Stimulated activated naive CD8-positive, alpha-beta T cell treated with anti-CD3 and anti-CD28 coated beads, Interleukin-15, Interleukin-2, amounts not matched to agents 100 ng/mL and 50 ng/mL, for 24 hours (primary cell): ENCODE measurements around the gene ARCN1.
"Not testable (repeated sequence)": the region's sequence is repeated elsewhere in the genome, so short reads cannot be mapped to it uniquely, and the experiment has no call there.

Experiments used
- H3K27ac Mint-ChIP-seq: one replicate; pipeline ENCODE4 v1.8.0; 2021; ENCODE audit warnings: mild to moderate bottlenecking, mixed read lengths
- H3K27me3 Mint-ChIP-seq: one replicate; pipeline ENCODE4 v1.8.0; 2021; ENCODE audit warnings: mixed read lengths
- H3K36me3 Mint-ChIP-seq: one replicate; pipeline ENCODE4 v1.8.0; 2021; ENCODE audit warnings: low read depth, mixed read lengths
- H3K4me1 Mint-ChIP-seq: one replicate; pipeline ENCODE4 v1.8.0; 2021; ENCODE audit warnings: low read depth, mixed read lengths
- H3K4me3 Mint-ChIP-seq: one replicate; pipeline ENCODE4 v1.8.0; 2021; ENCODE audit warnings: mild to moderate bottlenecking, mixed read lengths
- H3K9me3 Mint-ChIP-seq: one replicate; pipeline ENCODE4 v1.8.0; 2021; ENCODE audit warnings: mixed read lengths

Gene ARCN1

GRCh38 chr11:118533769-118534729 is 38.2 kb upstream of the ARCN1 start:
- no peaks in the 10 kb centered on the region for H3K9me3 Mint-ChIP-seq
- H3K27ac Mint-ChIP-seq, result no peak overlapping the region
- no peaks in the 10 kb centered on the region for H3K27me3 Mint-ChIP-seq
- H3K4me1 Mint-ChIP-seq, result peaks cover 22% of the 10 kb centered on the region
- H3K36me3 Mint-ChIP-seq, result no peaks in the 10 kb centered on the region
- no peak overlapping the region for H3K4me3 Mint-ChIP-seq

- H3K36me3 Mint-ChIP-seq, result no peaks in the 10 kb centered on the region
- no peaks in the 10 kb centered on the region for H3K9me3 Mint-ChIP-seq
- H3K4me1 Mint-ChIP-seq, result peaks cover 9% of the 10 kb centered on the region
- H3K27me3 Mint-ChIP-seq, result no peaks in the 10 kb centered on the region
- H3K4me3 Mint-ChIP-seq, result no peak overlapping the region
- H3K27ac Mint-ChIP-seq, result no peak overlapping the region
These were observed 36.9 kb upstream of the ARCN1 start for GRCh38 chr11:118535261-118535660.

DNA sequence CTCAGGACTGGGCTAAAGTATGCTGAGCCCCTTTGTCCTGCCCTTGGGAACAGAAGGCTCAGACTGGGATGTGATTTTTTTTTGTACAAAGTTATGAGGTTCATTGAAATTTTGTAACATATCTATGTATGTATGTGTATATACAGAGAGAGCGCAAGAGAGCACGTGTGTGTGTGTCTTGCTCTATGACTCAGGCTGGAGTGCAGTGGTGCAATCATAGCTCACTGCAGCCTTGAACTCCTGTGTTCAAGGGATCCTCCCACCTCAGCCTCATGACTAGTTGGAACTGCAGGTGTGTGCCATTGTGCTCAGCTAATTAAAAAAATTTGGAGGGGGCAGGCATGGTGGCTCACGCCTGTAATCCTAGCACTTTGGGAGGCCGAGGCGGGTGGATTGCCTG is 35.5 kb upstream of the ARCN1 start:
- H3K4me3 Mint-ChIP-seq, result no peak overlapping the region
- no peaks in the 10 kb centered on the region for H3K27me3 Mint-ChIP-seq
- H3K4me1 Mint-ChIP-seq, result peaks cover 3% of the 10 kb centered on the region
- H3K9me3 Mint-ChIP-seq, result no peaks in the 10 kb centered on the region
- no peak overlapping the region for H3K27ac Mint-ChIP-seq
- H3K36me3 Mint-ChIP-seq, result peaks cover 4% of the 10 kb centered on the region

- no peak overlapping the region for H3K4me3 Mint-ChIP-seq
- H3K27me3 Mint-ChIP-seq, result no peaks in the 10 kb centered on the region
- H3K4me1 Mint-ChIP-seq, result no peaks in the 10 kb centered on the region
- no peak overlapping the region for H3K27ac Mint-ChIP-seq
- H3K9me3 Mint-ChIP-seq, result no peaks in the 10 kb centered on the region
- peaks cover 4% of the 10 kb centered on the region for H3K36me3 Mint-ChIP-seq
These were observed 34.7 kb upstream of the ARCN1 start for GRCh38 chr11:118537409-118537980.

DNA sequence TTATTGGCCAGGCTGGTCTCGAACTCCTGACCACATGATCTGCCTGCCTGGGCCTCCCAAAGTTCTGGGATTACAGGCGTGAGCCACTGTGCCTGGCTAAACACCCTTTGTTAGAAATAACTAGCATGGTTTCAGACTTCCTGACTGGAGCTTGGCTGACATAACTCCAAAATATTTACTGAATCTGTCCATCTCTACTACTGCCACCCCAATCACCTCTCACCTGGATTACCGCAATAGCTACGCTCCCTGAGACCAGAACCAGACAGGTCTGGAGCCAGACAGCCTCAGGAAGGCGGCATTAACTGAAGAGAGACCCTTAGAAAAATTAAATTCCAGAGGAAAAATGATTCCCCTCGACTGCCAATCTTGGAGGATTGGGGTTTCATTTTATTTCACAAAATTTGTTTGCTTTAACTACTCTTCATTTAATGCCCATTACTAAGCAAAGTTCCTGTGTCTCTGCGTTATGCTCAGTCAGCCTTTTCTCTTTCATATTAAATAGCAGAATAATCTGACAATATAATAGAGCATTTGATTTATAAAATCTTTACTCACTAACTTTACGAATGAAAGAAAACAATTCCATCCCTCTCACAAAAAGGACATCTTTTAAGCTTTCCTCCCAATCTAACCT is 28.1 kb upstream of the ARCN1 start:
- Mint-ChIP-seq H3K4me3 (no peak overlapping the region), H3K27me3 (no peaks in the 10 kb centered on the region), H3K9me3 (no peaks in the 10 kb centered on the region), H3K36me3 (peaks cover 4% of the 10 kb centered on the region), H3K27ac (no peak overlapping the region), H3K4me1 (no peaks in the 10 kb centered on the region)

GRCh38 chr11:118544647-118545010 is 27.6 kb upstream of the ARCN1 start:
- Mint-ChIP-seq H3K4me1 (no peaks in the 10 kb centered on the region), H3K36me3 (peaks cover 4% of the 10 kb centered on the region), H3K27ac (no peak overlapping the region), H3K9me3 (no peaks in the 10 kb centered on the region), H3K4me3 (no peak overlapping the region), H3K27me3 (no peaks in the 10 kb centered on the region)

DNA sequence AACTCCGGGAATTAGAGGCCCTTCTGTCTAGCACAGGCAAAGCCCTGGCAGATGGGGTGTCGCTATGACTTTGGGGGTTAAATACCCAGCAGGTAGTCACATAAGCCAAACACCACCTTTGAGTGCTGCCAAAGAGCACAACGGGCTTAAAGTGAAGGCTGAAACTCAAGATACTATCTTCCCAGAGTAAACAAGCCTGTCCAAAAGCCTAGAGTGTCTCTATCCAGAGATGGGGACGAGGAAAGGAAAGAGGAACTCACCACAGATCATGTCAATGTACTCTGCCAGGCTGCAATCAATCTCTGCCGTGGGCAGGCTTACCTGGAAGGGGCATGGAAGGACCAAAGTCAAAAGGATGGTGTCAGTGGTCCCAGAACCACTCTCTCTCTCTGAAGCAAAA is 26.7 kb upstream of the ARCN1 start:
- Mint-ChIP-seq H3K36me3 (peaks cover 7% of the 10 kb centered on the region), H3K4me1 (no peaks in the 10 kb centered on the region), H3K27ac (no peak overlapping the region), H3K27me3 (no peaks in the 10 kb centered on the region), H3K4me3 (no peak overlapping the region), H3K9me3 (no peaks in the 10 kb centered on the region)

DNA sequence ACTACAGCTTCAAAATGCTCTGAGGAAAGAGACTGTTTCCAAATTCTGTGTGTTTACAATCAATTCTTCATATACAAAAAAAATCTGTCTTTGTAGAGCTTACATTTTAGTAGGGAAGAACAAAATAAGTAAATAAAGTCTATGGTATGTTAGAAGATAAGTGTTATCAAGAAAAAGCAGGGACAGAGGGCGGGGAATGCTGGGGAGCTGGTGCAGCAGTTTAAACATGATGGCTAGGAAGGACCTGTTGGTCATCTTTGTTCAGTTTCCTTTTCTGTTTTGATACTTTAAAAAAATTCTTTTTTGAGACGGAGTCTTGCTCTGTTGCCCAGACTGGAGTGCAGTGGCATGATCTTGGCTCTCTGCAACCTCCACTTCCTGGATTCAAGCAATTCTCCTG is 25.1 kb upstream of the ARCN1 start:
- no peaks in the 10 kb centered on the region for H3K27me3 Mint-ChIP-seq
- peaks cover 12% of the 10 kb centered on the region for H3K36me3 Mint-ChIP-seq
- H3K4me3 Mint-ChIP-seq, result no peak overlapping the region
- no peak overlapping the region for H3K27ac Mint-ChIP-seq
- H3K9me3 Mint-ChIP-seq, result no peaks in the 10 kb centered on the region
- H3K4me1 Mint-ChIP-seq, result no peaks in the 10 kb centered on the region

GRCh38 chr11:118552341-118552740 is 19.9 kb upstream of the ARCN1 start:
- Mint-ChIP-seq H3K4me3 (no peak overlapping the region), H3K27ac (no peak overlapping the region), H3K36me3 (peaks cover 27% of the 10 kb centered on the region), H3K9me3 (no peaks in the 10 kb centered on the region), H3K4me1 (no peaks in the 10 kb centered on the region), H3K27me3 (no peaks in the 10 kb centered on the region)

- no peaks in the 10 kb centered on the region for H3K27me3 Mint-ChIP-seq
- peaks cover 16% of the 10 kb centered on the region for H3K4me1 Mint-ChIP-seq
- peaks cover 11% of the 10 kb centered on the region for H3K36me3 Mint-ChIP-seq
- H3K9me3 Mint-ChIP-seq, result no peaks in the 10 kb centered on the region
- no peak overlapping the region for H3K27ac Mint-ChIP-seq
- no peak overlapping the region for H3K4me3 Mint-ChIP-seq
These were observed 11.4 kb upstream of the ARCN1 start for GRCh38 chr11:118560806-118561205.

DNA sequence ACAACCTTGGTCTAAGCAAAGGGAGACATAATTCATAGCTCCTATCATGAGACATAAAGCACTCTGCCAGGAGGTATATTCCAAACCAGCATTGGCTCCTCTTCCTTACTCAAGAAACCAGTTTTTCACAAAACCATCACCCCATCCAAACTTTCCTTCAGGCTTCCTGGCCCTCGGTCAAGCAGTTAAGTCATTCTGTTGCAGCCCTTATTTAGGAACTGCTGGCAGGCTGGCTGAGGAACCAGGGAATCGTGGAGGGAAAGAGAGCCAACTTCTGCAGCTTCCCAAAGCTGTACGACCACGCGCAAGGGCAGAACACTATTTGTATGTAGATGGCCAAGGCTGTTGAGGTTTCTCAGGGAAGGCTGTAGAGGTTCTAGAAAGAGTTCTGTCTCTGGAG is 7.2 kb upstream of the ARCN1 start:
- Mint-ChIP-seq H3K4me1 (peaks cover 19% of the 10 kb centered on the region), H3K9me3 (no peaks in the 10 kb centered on the region), H3K4me3 (peak overlapping the region; percentile 62), H3K36me3 (peaks cover 3% of the 10 kb centered on the region), H3K27ac (peak overlapping the region; percentile 71), H3K27me3 (no peaks in the 10 kb centered on the region)

GRCh38 chr11:118569670-118570069 is 2.5 kb upstream of the ARCN1 start:
- no peak overlapping the region for H3K4me3 Mint-ChIP-seq
- no peaks in the 10 kb centered on the region for H3K9me3 Mint-ChIP-seq
- H3K27ac Mint-ChIP-seq, result no peak overlapping the region

DNA sequence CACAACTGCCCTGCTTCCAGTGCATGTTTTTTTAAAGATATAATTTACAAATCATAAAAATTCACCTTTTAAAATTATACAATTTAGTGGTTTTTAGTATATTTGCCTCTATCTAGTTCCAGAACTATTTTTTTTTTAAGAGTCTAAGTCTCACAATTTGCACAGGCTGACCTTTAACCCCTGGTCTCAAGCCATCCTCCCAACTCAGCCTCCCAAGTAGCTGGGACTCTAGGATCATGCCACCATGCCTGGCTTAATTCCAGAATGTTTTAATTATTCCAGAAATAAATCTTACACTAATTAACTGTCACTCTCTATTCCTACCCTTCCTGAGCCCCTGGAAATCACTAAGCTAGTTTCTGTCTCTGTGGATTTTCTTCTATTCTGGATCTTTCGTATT is 1.4 kb upstream of the ARCN1 start:
- no peaks in the 10 kb centered on the region for H3K9me3 Mint-ChIP-seq

More at GRCh38 chr11:118569670-118570069, 2.5 kb upstream of the ARCN1 start:
- H3K4me1 Mint-ChIP-seq, result peaks cover 42% of the 10 kb centered on the region
- H3K27me3 Mint-ChIP-seq, result no peaks in the 10 kb centered on the region
- peaks cover 5% of the 10 kb centered on the region for H3K36me3 Mint-ChIP-seq

DNA sequence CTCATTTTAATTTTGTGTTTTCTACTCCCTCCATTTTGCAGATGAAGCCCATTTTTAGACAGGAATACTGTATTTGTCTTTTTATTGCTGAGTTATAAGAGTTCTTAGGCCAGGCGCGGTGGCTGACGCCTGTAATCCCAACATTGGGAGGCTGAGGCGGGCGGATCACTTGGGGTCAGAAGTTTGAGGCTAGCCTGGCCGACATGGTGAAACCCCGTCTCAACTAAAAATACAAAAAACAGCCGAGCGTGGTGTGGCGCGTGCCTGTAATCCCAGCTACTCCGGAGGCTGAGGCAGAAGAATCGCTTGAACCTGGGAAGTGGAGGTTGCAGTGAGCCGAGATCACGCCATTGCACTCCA is 528 bp upstream of the ARCN1 start:
- H3K27me3 Mint-ChIP-seq, H3K9me3 Mint-ChIP-seq: not testable (repeated sequence)
- peaks cover 14% of the 10 kb centered on the region for H3K36me3 Mint-ChIP-seq
- H3K27ac Mint-ChIP-seq, result peak overlapping the region; percentile 96
- peak overlapping the region; percentile 100 for H3K4me3 Mint-ChIP-seq
- peaks cover 50% of the 10 kb centered on the region for H3K4me1 Mint-ChIP-seq

More for the DNA sequence above, 1.4 kb upstream of the ARCN1 start:
- no peak overlapping the region for H3K27ac Mint-ChIP-seq
- peak overlapping the region; percentile 100 for H3K4me3 Mint-ChIP-seq
- peaks cover 46% of the 10 kb centered on the region for H3K4me1 Mint-ChIP-seq
- H3K27me3 Mint-ChIP-seq, result no peaks in the 10 kb centered on the region
- peaks cover 10% of the 10 kb centered on the region for H3K36me3 Mint-ChIP-seq

- Mint-ChIP-seq H3K27me3 (no peaks in the 10 kb centered on the region), H3K36me3 (peaks cover 21% of the 10 kb centered on the region), H3K9me3 (no peaks in the 10 kb centered on the region), H3K4me1 (peaks cover 57% of the 10 kb centered on the region), H3K4me3 (peak overlapping the region; percentile 100), H3K27ac (peak overlapping the region; percentile 96)
These were observed 857 bp downstream of the ARCN1 start for GRCh38 chr11:118572981-118573550.
